Stimulated activated CD8-positive, alpha-beta memory T cell treated with anti-CD3 and anti-CD28 coated beads, Interleukin-4, amount 100 ng/mL, for 24 hours (primary cell): Measurements from ENCODE around the gene LHFPL3.
A peak's percentile ranks its signal among the peaks of the same experiment; 100 is the strongest.
"Not testable (repeated sequence)": the region's sequence is repeated elsewhere in the genome, so short reads cannot be mapped to it uniquely, and the experiment has no call there.

Experiments used
- DNase-seq: peaks from one replicate; pipeline ENCODE4 v3.0.0-alpha.2; 2020; ENCODE audit warnings: low read depth

The LHFPL3 gene

GRCh38 chr7:104898434-104898833 lies 570.0 kb downstream of the LHFPL3 start:
- no peak for DNase-seq

- DNase-seq, result no peak
These were observed 572.3 kb downstream of the LHFPL3 start for GRCh38 chr7:104900525-104901239.

GRCh38 chr7:104901240-104901619 lies 572.8 kb downstream of the LHFPL3 start:
- DNase-seq, result no peak

- no peak for DNase-seq
These were observed 573.8 kb downstream of the LHFPL3 start for GRCh38 chr7:104902183-104902582.

GRCh38 chr7:104903044-104903443 lies 574.6 kb downstream of the LHFPL3 start:
- no peak for DNase-seq

GRCh38 chr7:104903846-104904245 lies 575.4 kb downstream of the LHFPL3 start:
- no peak for DNase-seq

- no peak for DNase-seq
These were observed 577.6 kb downstream of the LHFPL3 start for GRCh38 chr7:104906032-104906431.

- no peak for DNase-seq
These were observed 578.2 kb downstream of the LHFPL3 start for GRCh38 chr7:104906556-104906955.

- DNase-seq, result no peak
These were observed 580.2 kb downstream of the LHFPL3 start for GRCh38 chr7:104908636-104909035.

GRCh38 chr7:104909096-104909495 lies 580.7 kb downstream of the LHFPL3 start:
- DNase-seq, result no peak

GRCh38 chr7:104914421-104914820 lies 586.0 kb downstream of the LHFPL3 start:
- no peak for DNase-seq

- DNase-seq, result no peak
These were observed 593.2 kb downstream of the LHFPL3 start for GRCh38 chr7:104921596-104921995.

GRCh38 chr7:104922182-104923009 lies 594.0 kb downstream of the LHFPL3 start:
- no peak for DNase-seq

- peak; percentile 54 for DNase-seq
These were observed 594.6 kb downstream of the LHFPL3 start for GRCh38 chr7:104923010-104923421.

- not testable (repeated sequence) for DNase-seq
These were observed 597.8 kb downstream of the LHFPL3 start for GRCh38 chr7:104926189-104926588.

- DNase-seq, result no peak
These were observed 598.2 kb downstream of the LHFPL3 start for GRCh38 chr7:104926601-104927041.

GRCh38 chr7:104927055-104927454 lies 598.7 kb downstream of the LHFPL3 start:
- no peak for DNase-seq

- DNase-seq, result no peak
These were observed 600.5 kb downstream of the LHFPL3 start for GRCh38 chr7:104928721-104929400.

- no peak for DNase-seq
These were observed 601.5 kb downstream of the LHFPL3 start for GRCh38 chr7:104929921-104930320.

GRCh38 chr7:104931181-104931781 lies 602.9 kb downstream of the LHFPL3 start:
- no peak for DNase-seq

GRCh38 chr7:104933022-104933421 lies 604.6 kb downstream of the LHFPL3 start:
- no peak for DNase-seq

- no peak for DNase-seq
These were observed 605.2 kb downstream of the LHFPL3 start for GRCh38 chr7:104933521-104933988.
